Panc1 (cell line): ENCODE data around the gene RILP. TPM values are rescaled to one million over a fixed set of nuclear protein-coding genes. Genes with fewer than 3 reads are reported as not detected.

Experiments used
- ATAC-seq: fragments of 200-7000 bp; cut with Tn5 transposase; 2 replicates; pipeline ENCODE4 v1.9.1; 2020; ENCODE audit warnings: mild to moderate bottlenecking, moderate library complexity
- BruUV-seq: library from RNA; stranded (reverse); fragments of 400-500 nt; replicated peaks from 2 replicates; lab custom pipeline; 2021; lab: Mats Ljungman, UMichigan
- CTCF ChIA-PET: fragments of 300-600 bp; sonication (Branson Sonifier 250); formaldehyde crosslinking; loops from one replicate; lab custom pipeline; 2022; ENCODE audit warnings: antibody characterized with exemption; lab: Charles Lee
- POLR2A ChIA-PET: fragments of 300-600 bp; sonication (Branson Sonifier 250); formaldehyde crosslinking; loops from one replicate; lab custom pipeline; 2022; ENCODE audit warnings: antibody characterized with exemption; lab: Charles Lee
- DNase-seq: peaks from one replicate; pipeline ENCODE4 v3.0.0-alpha.2; 2010; ENCODE audit warnings: low read depth, low spot score
- H3K27ac ChIP-seq: 2 replicates; pipeline ENCODE4 v1.5.1; 2011; ENCODE audit warnings: mild to moderate bottlenecking, low read length, inconsistent platforms
- H3K27me3 ChIP-seq: fragments of 200-500 bp; sonication (Bioruptor generic); 2 replicates; pipeline ENCODE4 v1.6.0; 2014; ENCODE audit warnings: low read length, inconsistent platforms; ENCODE audit not compliant: control insufficient read depth, insufficient read depth
- H3K36me3 ChIP-seq: fragments of 200-500 bp; sonication (Bioruptor generic); 2 replicates; pipeline ENCODE4 v1.5.1; 2014; ENCODE audit warnings: inconsistent platforms, mild to moderate bottlenecking, low read length, moderate library complexity; ENCODE audit not compliant: control insufficient read depth, insufficient read depth
- H3K4me1 ChIP-seq: 2 replicates; pipeline ENCODE4 v1.5.1; 2011; ENCODE audit warnings: inconsistent platforms, mild to moderate bottlenecking, low read length, moderate library complexity; ENCODE audit not compliant: control insufficient read depth, insufficient read depth
- H3K4me3 ChIP-seq, 2 experiments: 2 replicates each; pipeline ENCODE4 v1.5.1; 2011 to 2012; ENCODE audit warnings: low read depth in 2 of 2, low read length in 2 of 2, mild to moderate bottlenecking in 2 of 2, inconsistent platforms in 1 of 2, moderate library complexity in 1 of 2
- H3K9me3 ChIP-seq: fragments of 200-500 bp; sonication (Bioruptor generic); 2 replicates; pipeline ENCODE4 v1.5.1; 2014; ENCODE audit warnings: low read depth, mild to moderate bottlenecking, inconsistent platforms, low read length, moderate library complexity; ENCODE audit not compliant: control insufficient read depth, insufficient read depth
- CTCF ChIP-seq: fragments of 450-650 bp; IDR thresholded peaks from 2 replicates; pipeline ENCODE4 v1.5.1; 2017; ENCODE audit warnings: mild to moderate bottlenecking
- POLR2AphosphoS5 ChIP-seq: IDR thresholded peaks from 2 replicates; pipeline ENCODE4 v1.6.1; 2012; ENCODE audit warnings: mild to moderate bottlenecking, low read depth, low read length, moderate library complexity
- REST ChIP-seq, 2 experiments: IDR thresholded peaks; 2 replicates each; pipeline ENCODE4 v1.6.1; 2011 to 2012; ENCODE audit warnings: low read depth in 2 of 2, control low read depth in 1 of 2, low read length in 1 of 2, mild to moderate bottlenecking in 1 of 2, moderate library complexity in 1 of 2; ENCODE audit not compliant: insufficient read depth in 1 of 2
- SIN3A ChIP-seq: IDR thresholded peaks from 2 replicates; pipeline ENCODE4 v1.6.1; 2012; ENCODE audit warnings: low read depth, mild to moderate bottlenecking, low read length, moderate library complexity, borderline replicate concordance; ENCODE audit not compliant: insufficient read depth
- TCF7L2 ChIP-seq: IDR thresholded peaks from 2 replicates; pipeline ENCODE4 v1.6.1; 2011; ENCODE audit warnings: mild to moderate bottlenecking, low read depth, low read length, inconsistent platforms
- in situ Hi-C: cut with HindIII; loops from 2 replicates; pipeline ENCODE4 v1.10.0; 2016; ENCODE audit warnings: low sequenced_read_pairs, low pct_unique_long_range_greater_than_20kb
- intact Hi-C: fragments of 100-400 bp; cut with micrococcal nuclease; formaldehyde crosslinking; loops from one replicate; pipeline ENCODE4 v1.10.0; 2022; ENCODE audit not compliant: unreplicated experiment
- total RNA-seq: library from RNA; stranded (reverse); gene quantifications from one replicate; pipeline ENCODE4 v1.2.1, GENCODE V29; 2021; ENCODE audit not compliant: unreplicated experiment

The RILP gene
- total RNA-seq, 1 experiment from 2014 or later, result 20.8 TPM

- intact Hi-C loops (no loop called here), in situ Hi-C loops (no loop called here)
- POLR2A ChIA-PET, result no interaction called here
- Histone ChIP-seq H3K27ac (no peak overlapping the region), H3K4me3 (peak overlapping the region; percentile 68), H3K27me3 (no peaks in the 10 kb centered on the region), H3K36me3 (no peaks in the 10 kb centered on the region), H3K4me1 (peaks cover 8% of the 10 kb centered on the region), H3K9me3 (no peaks in the 10 kb centered on the region)
- ATAC-seq, result no peak
- CTCF ChIA-PET, result interaction anchor here (1.4 kb wide), 1 partner anchor 53 kb away, joined by 6 read pairs; no protein-coding TSS in a partner anchor
- DNase-seq, result no peak
- TF ChIP-seq POLR2AphosphoS5, result no peak
- no peak for TF ChIP-seq TCF7L2
- TF ChIP-seq CTCF, result no peak
- TF ChIP-seq SIN3A, result no peak
- no TSS peak for BruUV-seq
Measured at GRCh38 chr17:1627182-1627981, 22.3 kb downstream of the RILP start.

- ChIA-PET POLR2A (interaction anchor here (0.6 kb wide), 1 partner anchor 144 kb away, joined by 3 read pairs; no protein-coding TSS in a partner anchor), CTCF (interaction anchor here (1.4 kb wide), 1 partner anchor 52 kb away, joined by 6 read pairs; no protein-coding TSS in a partner anchor)
- Histone ChIP-seq H3K4me3 (no peak overlapping the region), H3K27ac (no peak overlapping the region), H3K27me3 (no peaks in the 10 kb centered on the region), H3K36me3 (no peaks in the 10 kb centered on the region), H3K4me1 (peaks cover 8% of the 10 kb centered on the region), H3K9me3 (no peaks in the 10 kb centered on the region)
- no peak for DNase-seq
- TF ChIP-seq CTCF, result no peak
- TF ChIP-seq TCF7L2, result no peak
- no peak for TF ChIP-seq REST (IDR thresholded peaks at IDR 0.05; ENCODE audit: insufficient read depth in 1 of 2, low read depth in 2 of 2, low read length in 1 of 2)
- no peak for TF ChIP-seq POLR2AphosphoS5
- no peak for TF ChIP-seq SIN3A
- in situ Hi-C loops, result no loop called here
- BruUV-seq, result TSS peak; percentile 61
- no peak for ATAC-seq
- intact Hi-C loops, result no loop called here
Measured at GRCh38 chr17:1626333-1626732, 23.3 kb downstream of the RILP start.
